ENCODE data around the gene GKN1. TPM values are rescaled to one million over a fixed set of nuclear protein-coding genes. Genes with fewer than 3 reads are reported as not detected.

Gene GKN1
- total and polyA plus RNA-seq, 2 of the 8 experiments (the other 6 are each of a cell fraction or from before 2014, with no cell fraction given), result not detected

- TF ChIP-seq JUN (IDR thresholded peaks at IDR 0.05; ENCODE audit: low read depth, low read length) (no peak), RFX5 (IDR thresholded peaks at IDR 0.05; ENCODE audit: borderline replicate concordance, low read depth, low read length) (no peak)
These were observed 23.0 kb downstream of the GKN1 start (continued) for GRCh38 chr2:68997401-68997800.
